HG02970 (cell line): Measurements from ENCODE around the gene GIPC3.

ENCODE experiments used
- ATAC-seq: cut with Tn5 transposase; IDR thresholded peaks from one replicate; pipeline ENCODE4 v1.9.1; 2021; ENCODE audit warnings: mild to moderate bottlenecking, moderate library complexity, moderate number of reproducible peaks; ENCODE audit not compliant: unreplicated experiment, low FRiP score

Gene GIPC3

GRCh38 chr19:3585301-3586126 is at the start of gene GIPC3:
Gene GIPC3 (plus strand): TSS chr19:3585478. CDS start chr19:3585598, 120 bp downstream.
- no peak for ATAC-seq

- ATAC-seq: no peak
These were observed 49.7 kb upstream of the GIPC3 start for GRCh38 chr19:3535563-3535965.

GRCh38 chr19:3535981-3536380 is 49.3 kb upstream of the GIPC3 start:
- ATAC-seq: no peak

- ATAC-seq: no peak
These were observed 48.7 kb upstream of the GIPC3 start for GRCh38 chr19:3536429-3537100.

GRCh38 chr19:3537101-3537437 is 48.2 kb upstream of the GIPC3 start:
- ATAC-seq: no peak

- no peak for ATAC-seq
These were observed 47.6 kb upstream of the GIPC3 start for GRCh38 chr19:3537438-3538240.

- no peak for ATAC-seq
These were observed 46.9 kb upstream of the GIPC3 start for GRCh38 chr19:3538258-3538929.

- no peak for ATAC-seq
These were observed 46.1 kb upstream of the GIPC3 start, which contains the start of gene TEKTIP1 for GRCh38 chr19:3538965-3539755. Gene TEKTIP1 (plus strand): TSS chr19:3539174. CDS start chr19:3539178, 4 bp downstream.

- no peak for ATAC-seq
These were observed 45.5 kb upstream of the GIPC3 start for GRCh38 chr19:3539756-3540118.

- no peak for ATAC-seq
These were observed 41.9 kb upstream of the GIPC3 start for GRCh38 chr19:3543150-3544057.

GRCh38 chr19:3544058-3544376 is 41.3 kb upstream of the GIPC3 start:
- no peak for ATAC-seq

GRCh38 chr19:3544742-3545668 is 40.3 kb upstream of the GIPC3 start:
- no peak for ATAC-seq

GRCh38 chr19:3545669-3546034 is 39.6 kb upstream of the GIPC3 start:
- ATAC-seq: no peak

- ATAC-seq: no peak
These were observed 39.2 kb upstream of the GIPC3 start for GRCh38 chr19:3546119-3546518.

- no peak for ATAC-seq
These were observed 38.0 kb upstream of the GIPC3 start for GRCh38 chr19:3547301-3547731.

- ATAC-seq: no peak
These were observed 37.5 kb upstream of the GIPC3 start for GRCh38 chr19:3547767-3548282.

- ATAC-seq: no peak
These were observed 36.7 kb upstream of the GIPC3 start for GRCh38 chr19:3548606-3549005.

- ATAC-seq: no peak
These were observed 35.5 kb upstream of the GIPC3 start for GRCh38 chr19:3549816-3550215.
